Esophagus (tissue), 2 donors: ENCODE results near the gene B3GNT5. TPM values are rescaled to one million over a fixed set of nuclear protein-coding genes. Genes with fewer than 3 reads are reported as not detected.
"Not testable (repeated sequence)": the region's sequence is repeated elsewhere in the genome, so short reads cannot be mapped to it uniquely, and the experiment has no call there.

ENCODE experiments used
- H3K27ac ChIP-seq, 2 donors: one replicate each; pipeline ENCODE4 v1.5.1; 2013; ENCODE audit warnings: low read depth in 2 of 2, mild to moderate bottlenecking in 2 of 2, inconsistent platforms in 1 of 2, low read length in 1 of 2, moderate library complexity in 1 of 2
- H3K27me3 ChIP-seq, 2 donors: one replicate each; pipeline ENCODE4 v1.6.1; 2013; ENCODE audit warnings: low read length in 2 of 2, control low read depth in 1 of 2, mild to moderate bottlenecking in 1 of 2; ENCODE audit not compliant: insufficient read depth in 2 of 2, control insufficient read depth in 1 of 2
- H3K36me3 ChIP-seq, 2 donors: one replicate each; pipeline ENCODE4 v1.6.1; 2013; ENCODE audit warnings: low read length in 1 of 2; ENCODE audit not compliant: control insufficient read depth in 2 of 2, insufficient read depth in 2 of 2
- H3K4me1 ChIP-seq, 2 donors: one replicate each; pipeline ENCODE4 v1.6.1; 2013; ENCODE audit warnings: low read length in 1 of 2; ENCODE audit not compliant: control insufficient read depth in 2 of 2, insufficient read depth in 2 of 2
- H3K4me3 ChIP-seq, 2 donors: one replicate each; pipeline ENCODE4 v1.5.1; 2013; ENCODE audit warnings: low read length in 2 of 2, mild to moderate bottlenecking in 2 of 2, low read depth in 1 of 2, moderate library complexity in 1 of 2
- H3K9me3 ChIP-seq, 2 donors: one replicate each; pipeline ENCODE4 v1.6.1; 2013; ENCODE audit warnings: mild to moderate bottlenecking in 2 of 2, low read depth in 1 of 2, low read length in 1 of 2, moderate library complexity in 1 of 2; ENCODE audit not compliant: control insufficient read depth in 2 of 2, insufficient read depth in 1 of 2
- WGBS, 2 donors: extraction: QIAGEN DNeasy Blood & Tissue Kit; methylation state at CpG; one replicate each; pipeline ENCODE4 v1.1.7; 2013; 5-methylcytosine and 5-hydroxymethylcytosine counted together
- polyA plus RNA-seq, 2 donors: library from polyadenylated mRNA; stranded (reverse); fragments of 200-250 nt; gene quantifications; one replicate each; pipeline ENCODE4 v1.2.3, GENCODE V29; 2013
- donor health status: healthy with polysubstance abuse.
- donor health status: Bipolar disorder and iron deficiency.

The B3GNT5 gene
- polyA plus RNA-seq, 2 donors = 19.8 to 21.6 TPM

DNA sequence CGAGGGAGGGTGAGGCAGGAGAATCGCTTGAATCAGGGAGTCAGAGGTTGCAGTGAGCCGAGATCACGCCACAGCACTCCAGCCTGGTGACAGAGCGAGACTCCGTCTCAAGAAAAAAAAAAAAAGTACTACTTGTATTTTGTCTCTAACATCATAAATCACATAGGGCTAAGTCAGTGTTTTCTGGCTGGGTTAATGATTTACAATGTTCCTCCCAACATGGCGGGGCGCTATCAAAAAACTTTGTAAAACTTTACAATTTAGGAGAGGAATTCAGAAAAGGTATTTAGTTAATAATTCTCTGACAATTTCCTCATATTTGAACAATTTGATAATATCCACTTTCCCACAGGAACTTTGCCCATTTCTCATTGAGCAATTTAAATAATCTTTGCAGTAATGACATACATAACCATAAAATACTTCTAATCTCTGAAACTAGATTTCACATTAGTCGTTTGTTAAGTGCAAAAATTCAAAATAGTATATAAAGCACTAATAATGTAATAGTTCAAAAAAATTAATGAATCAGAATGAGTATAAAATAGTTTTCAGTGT, 26.6 kb upstream of the B3GNT5 start:
- Histone ChIP-seq H3K4me1 (no peaks in the 10 kb centered on the region), H3K4me3 (no peak overlapping the region), H3K9me3 (no peaks in the 10 kb centered on the region), H3K36me3 (no peaks in the 10 kb centered on the region), H3K27ac (no peak overlapping the region), H3K27me3 (no peaks in the 10 kb centered on the region)
- WGBS, 2 donors = 72 to 88% methylated on average over 9 of the region's 9 CpGs

GRCh38 chr3:183227586-183227985, 25.5 kb upstream of the B3GNT5 start:
- Histone ChIP-seq H3K4me1 (no peaks in the 10 kb centered on the region), H3K4me3 (no peak overlapping the region), H3K36me3 (no peaks in the 10 kb centered on the region), H3K27ac (no peak overlapping the region), H3K9me3 (no peaks in the 10 kb centered on the region), H3K27me3 (no peaks in the 10 kb centered on the region)
- WGBS, 2 donors = 80 to 87% methylated on average over 4 of the region's 4 CpGs

DNA sequence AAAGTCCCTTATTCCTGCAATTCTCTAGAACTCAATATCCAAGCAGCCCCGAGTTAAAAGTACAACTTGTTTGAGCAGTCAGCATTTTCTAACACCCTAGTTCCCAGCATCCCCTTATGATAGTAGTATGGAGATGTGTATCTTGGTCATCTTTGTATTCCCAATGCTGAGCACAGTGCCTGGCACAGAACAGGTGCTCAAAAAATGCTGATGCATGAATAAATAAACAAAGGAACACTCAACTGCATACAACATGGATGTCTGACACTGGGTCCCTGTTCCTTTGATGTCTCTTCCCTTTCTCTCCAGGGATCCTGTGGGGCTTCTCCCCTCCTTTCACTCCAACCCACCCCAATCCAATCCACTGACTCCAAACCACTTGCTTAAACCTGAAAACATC, 23.9 kb upstream of the B3GNT5 start:
- H3K4me3 ChIP-seq = no peak overlapping the region
- no peaks in the 10 kb centered on the region for H3K36me3 ChIP-seq
- 81 to 90% methylated on average over 1 of the region's 1 CpG for WGBS, 2 donors
- H3K4me1 ChIP-seq = no peaks in the 10 kb centered on the region
- no peaks in the 10 kb centered on the region for H3K27me3 ChIP-seq
- no peak overlapping the region for H3K27ac ChIP-seq
- no peaks in the 10 kb centered on the region for H3K9me3 ChIP-seq

- H3K27me3 ChIP-seq, H3K4me1 ChIP-seq, H3K4me3 ChIP-seq, H3K27ac ChIP-seq, H3K9me3 ChIP-seq, H3K36me3 ChIP-seq: not testable (repeated sequence)
- WGBS, 2 donors = 91 to 93% methylated on average over 8 of the region's 8 CpGs
These were observed 22.8 kb upstream of the B3GNT5 start for GRCh38 chr3:183230251-183230650.

DNA sequence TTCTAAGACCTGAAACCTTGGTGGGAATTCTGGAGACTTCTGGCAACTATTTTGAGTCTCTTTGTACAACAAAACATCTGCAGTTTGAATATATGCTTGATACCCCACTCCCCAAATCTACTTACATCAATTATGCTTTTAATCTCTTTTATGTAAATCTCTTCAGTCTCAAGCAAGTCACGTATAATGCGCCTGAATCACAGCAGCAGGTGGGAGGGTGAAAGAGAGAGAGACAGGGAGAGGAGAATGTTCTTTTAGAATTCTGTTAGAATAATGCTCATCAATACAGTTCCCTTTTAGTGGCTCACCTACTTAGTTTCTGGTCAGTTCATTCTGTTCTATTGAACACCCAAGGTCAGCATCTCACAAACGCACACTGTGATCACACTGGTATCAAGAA, 22.2 kb upstream of the B3GNT5 start:
- no peak overlapping the region for H3K4me3 ChIP-seq
- no peaks in the 10 kb centered on the region for H3K27me3 ChIP-seq
- H3K9me3 ChIP-seq = no peaks in the 10 kb centered on the region
- WGBS, 2 donors = 91 to 93% methylated on average over 3 of the region's 3 CpGs
- no peak overlapping the region for H3K27ac ChIP-seq
- H3K4me1 ChIP-seq = no peaks in the 10 kb centered on the region
- no peaks in the 10 kb centered on the region for H3K36me3 ChIP-seq

- Histone ChIP-seq H3K4me1 (no peaks in the 10 kb centered on the region), H3K27ac (no peak overlapping the region), H3K36me3 (no peaks in the 10 kb centered on the region), H3K27me3 (no peaks in the 10 kb centered on the region), H3K9me3 (no peaks in the 10 kb centered on the region), H3K4me3 (no peak overlapping the region)
- whole genome bisulfite sequencing, 2 donors = 54 to 61% methylated on average over 4 of the region's 4 CpGs
These were observed 19.1 kb upstream of the B3GNT5 start for GRCh38 chr3:183233966-183234365.

DNA sequence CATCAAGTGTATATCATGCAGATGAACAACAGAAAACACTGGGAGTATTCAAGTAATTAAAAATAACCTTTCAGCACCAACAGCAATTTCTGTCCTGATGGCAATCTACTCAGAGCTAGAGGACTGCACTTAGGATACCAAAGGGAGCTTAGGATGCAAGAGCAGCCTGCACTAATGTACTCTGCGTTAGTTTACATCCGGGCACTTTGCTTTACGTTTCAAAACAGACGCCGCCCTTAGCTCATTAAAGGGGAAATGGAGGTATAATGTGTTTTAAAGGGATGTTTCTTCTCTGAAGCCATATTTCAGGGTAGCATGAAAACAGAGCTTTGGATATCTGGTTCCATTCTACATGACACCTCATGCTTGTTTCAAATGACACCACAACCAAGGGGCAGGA, 14.0 kb upstream of the B3GNT5 start:
- no peaks in the 10 kb centered on the region for H3K36me3 ChIP-seq
- no peak overlapping the region for H3K4me3 ChIP-seq
- no peaks in the 10 kb centered on the region for H3K4me1 ChIP-seq
- WGBS, 2 donors = 76 to 83% methylated on average over 5 of the region's 5 CpGs
- H3K27ac ChIP-seq = no peak overlapping the region
- peaks cover 0 to 7% of the 10 kb centered on the region in 2 donors for H3K9me3 ChIP-seq
- no peaks in the 10 kb centered on the region for H3K27me3 ChIP-seq

GRCh38 chr3:183242431-183242830, 10.6 kb upstream of the B3GNT5 start:
- WGBS, 2 donors = 69 to 86% methylated on average over 1 of the region's 1 CpG
- no peaks in the 10 kb centered on the region for H3K36me3 ChIP-seq
- H3K4me3 ChIP-seq = no peak overlapping the region
- H3K9me3 ChIP-seq = peaks cover 0 to 7% of the 10 kb centered on the region in 2 donors
- H3K4me1 ChIP-seq = no peaks in the 10 kb centered on the region
- H3K27me3 ChIP-seq = no peaks in the 10 kb centered on the region
- no peak overlapping the region for H3K27ac ChIP-seq

DNA sequence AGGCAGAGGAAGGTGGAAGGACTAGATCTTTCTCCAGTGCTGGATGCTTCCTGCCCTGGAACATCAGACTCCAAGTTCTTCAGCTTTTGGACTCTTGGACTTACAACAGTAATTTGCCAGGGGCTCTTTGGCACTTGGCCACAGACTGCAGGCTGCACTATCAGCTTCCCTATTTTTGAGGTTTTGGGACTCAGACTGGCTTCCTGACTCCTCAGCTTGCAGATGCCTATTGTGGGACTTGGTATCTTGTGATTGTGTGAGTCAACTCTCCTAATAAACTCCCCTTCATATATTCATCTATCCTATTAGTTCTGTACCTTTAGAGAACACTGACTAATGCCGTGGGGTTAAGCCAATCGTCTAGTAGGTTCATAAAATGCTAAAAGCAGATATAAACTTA, 8.8 kb upstream of the B3GNT5 start:
- Histone ChIP-seq H3K27ac (no peak overlapping the region), H3K9me3 (peaks cover 0 to 7% of the 10 kb centered on the region in 2 donors), H3K4me1 (no peaks in the 10 kb centered on the region), H3K4me3 (no peak overlapping the region), H3K36me3 (no peaks in the 10 kb centered on the region), H3K27me3 (no peaks in the 10 kb centered on the region)
- WGBS, 2 donors = 77 to 84% methylated on average over 2 of the region's 2 CpGs

DNA sequence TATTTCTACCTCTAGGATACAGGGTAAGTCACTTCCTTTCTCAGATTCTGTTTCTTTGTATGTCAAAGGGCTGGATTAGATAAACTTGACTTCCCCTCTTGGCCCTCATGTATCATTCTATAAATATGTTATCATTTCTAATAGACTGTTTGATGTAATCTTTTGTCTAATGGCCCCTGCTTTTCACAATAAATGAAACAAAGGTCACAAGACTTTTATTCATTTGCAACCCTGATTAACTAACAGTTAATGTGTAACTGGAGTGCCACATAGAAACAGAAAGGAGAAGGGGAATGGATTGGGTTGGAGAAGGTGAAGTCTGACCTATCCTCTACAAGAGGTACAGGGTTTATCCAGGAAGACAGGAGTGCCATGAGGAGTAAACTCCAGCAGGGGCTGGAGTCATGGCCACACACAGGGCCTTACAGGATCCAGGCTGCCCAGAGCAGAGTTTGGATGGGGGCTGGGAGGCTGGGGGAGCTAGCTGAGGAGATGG, 8.0 kb upstream of the B3GNT5 start:
- peaks cover 0 to 7% of the 10 kb centered on the region in 2 donors for H3K9me3 ChIP-seq
- no peaks in the 10 kb centered on the region for H3K36me3 ChIP-seq
- H3K4me3 ChIP-seq = no peak overlapping the region
- no peak overlapping the region for H3K27ac ChIP-seq
- no peaks in the 10 kb centered on the region for H3K4me1 ChIP-seq
- no peaks in the 10 kb centered on the region for H3K27me3 ChIP-seq
